Fibroblast of lung (primary cell): Measurements from ENCODE around the gene CRYBG2. TPM values are rescaled to one million over a fixed set of nuclear protein-coding genes. Genes with fewer than 3 reads are reported as not detected.

Source experiments
- DNase-seq, 2 donors: peaks; one replicate each; pipeline versions ENCODE4 v3.0.0 to v3.0.0-alpha.2; 2010; ENCODE audit warnings: low read depth in 2 of 2
- H2AFZ ChIP-seq: 2 replicates; pipeline ENCODE4 v1.5.1; 2012; ENCODE audit warnings: low read length, control low read depth, inconsistent platforms
- H3K27ac ChIP-seq: 2 replicates; pipeline ENCODE4 v1.5.1; 2011; ENCODE audit warnings: low read length, control low read depth; ENCODE audit not compliant: insufficient read depth
- H3K27me3 ChIP-seq: 2 replicates; pipeline ENCODE4 v1.5.1; 2011; ENCODE audit warnings: mild to moderate bottlenecking, low read length; ENCODE audit not compliant: control insufficient read depth, insufficient read depth
- H3K36me3 ChIP-seq: 2 replicates; pipeline ENCODE4 v1.5.1; 2011; ENCODE audit warnings: low read length; ENCODE audit not compliant: control insufficient read depth, insufficient read depth
- H3K4me1 ChIP-seq: 2 replicates; pipeline ENCODE4 v1.5.1; 2011; ENCODE audit warnings: low read length; ENCODE audit not compliant: control insufficient read depth, insufficient read depth; ENCODE audit errors: extremely low read depth
- H3K4me2 ChIP-seq: 2 replicates; pipeline ENCODE4 v1.5.1; 2011; ENCODE audit warnings: low read length, control low read depth; ENCODE audit not compliant: insufficient read depth; ENCODE audit errors: extremely low read depth
- H3K4me3 ChIP-seq, 4 experiments: fragments of 200-600 bp in 1 of 4; sonication (generic) in 1 of 4; replicated peaks in 1 of 4; 2 replicates each; pipeline ENCODE4 v1.5.1; 2011 to 2016; ENCODE audit warnings: low read length in 4 of 4, low read depth in 3 of 4, mild to moderate bottlenecking in 3 of 4, control low read depth in 2 of 4, inconsistent platforms in 1 of 4, mixed read lengths in 1 of 4; ENCODE audit not compliant: insufficient read depth in 1 of 4; ENCODE audit errors: control extremely low read depth in 1 of 4
- H3K79me2 ChIP-seq: 2 replicates; pipeline ENCODE4 v1.5.1; 2012; ENCODE audit warnings: mild to moderate bottlenecking, low read length, inconsistent platforms; ENCODE audit not compliant: control insufficient read depth, insufficient read depth
- H3K9ac ChIP-seq: 2 replicates; pipeline ENCODE4 v1.5.1; 2011; ENCODE audit warnings: mild to moderate bottlenecking, low read length, control low read depth; ENCODE audit not compliant: insufficient read depth
- H3K9me3 ChIP-seq: 2 replicates; pipeline ENCODE4 v1.5.1; 2012; ENCODE audit warnings: low read depth, low read length; ENCODE audit not compliant: control insufficient read depth, insufficient read depth
- H4K20me1 ChIP-seq: 2 replicates; pipeline ENCODE4 v1.5.1; 2011; ENCODE audit warnings: low read length; ENCODE audit not compliant: control insufficient read depth, insufficient read depth; ENCODE audit errors: extremely low read depth
- EZH2 ChIP-seq: IDR thresholded peaks from 2 replicates; pipeline ENCODE4 v1.5.1; 2012; ENCODE audit warnings: low read length, control low read depth, mild to moderate bottlenecking; ENCODE audit errors: missing control alignments
- polyA plus RNA-seq, 2 donors: library from polyadenylated mRNA; depleted of rRNA in 1 of 2; stranded (reverse) in 1 of 2; unstranded in 1 of 2; fragments of >200 nt; gene quantifications; 2 replicates each; pipeline ENCODE4 v1.2.1, GENCODE V29; 2011 to 2012; ENCODE audit warnings: missing spikeins in 1 of 2
- total RNA-seq: library from RNA; depleted of rRNA; stranded (reverse); fragments of >200 nt; gene quantifications from 2 replicates; pipeline ENCODE4 v1.2.1, GENCODE V29; 2014
- TF ChIP-seq, protein P1 (sequence below), 2 donors: IDR thresholded peaks in 1 of 2; conservative IDR thresholded peaks in 1 of 2; 1 replicate in 1 of 2; 2 replicates in 1 of 2; pipeline ENCODE4 v1.5.1; 2011 to 2012; ENCODE audit warnings: low read length in 2 of 2, control low read depth in 1 of 2, inconsistent platforms in 1 of 2, low read depth in 1 of 2, mild to moderate bottlenecking in 1 of 2

Gene CRYBG2
- total and polyA plus RNA-seq, 2 donors (not counting 1 experiment from before 2014, with no cell fraction given), result not detected

DNA sequence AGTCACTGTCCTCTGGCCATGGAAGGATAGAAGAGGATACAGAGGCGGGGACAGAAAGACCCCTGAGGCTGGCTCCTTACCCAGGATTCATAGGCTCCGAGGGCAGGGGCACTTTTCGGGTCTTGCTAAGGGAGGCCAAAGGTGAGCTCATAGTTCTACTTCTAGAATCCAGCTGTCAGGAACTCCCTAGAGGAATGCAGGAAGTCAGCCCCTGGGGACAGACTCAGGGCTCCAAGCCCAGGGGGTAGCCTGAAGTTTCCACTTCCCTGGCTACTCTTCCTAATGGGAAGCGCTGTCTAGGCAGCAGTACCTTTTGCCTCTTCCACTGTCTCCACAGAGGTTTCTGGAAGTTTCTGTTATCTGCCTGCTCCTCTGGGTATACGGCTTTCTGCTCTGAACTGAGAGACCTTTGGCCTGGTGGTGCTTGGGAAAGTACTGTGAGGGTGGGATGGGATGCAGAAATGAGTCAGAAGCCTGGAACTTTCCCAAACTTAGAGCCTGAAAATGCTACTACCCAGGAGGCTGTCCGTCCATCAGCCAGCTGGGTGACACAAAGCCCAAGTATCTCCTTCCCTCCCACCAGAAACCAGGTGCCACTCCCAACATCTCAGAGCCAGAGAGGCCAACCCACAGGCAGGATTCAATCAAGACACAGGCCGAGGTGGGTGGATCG is 51.1 kb downstream of the CRYBG2 start:
- peaks cover 16% of the 10 kb centered on the region for H3K4me1 ChIP-seq
- no peaks in the 10 kb centered on the region for H3K79me2 ChIP-seq
- H3K9me3 ChIP-seq, result no peaks in the 10 kb centered on the region
- peak overlapping the region; percentile 48 for H3K4me2 ChIP-seq
- no peak overlapping the region for H3K4me3 ChIP-seq
- peak; percentile 71 to 92 for DNase-seq
- H2AFZ ChIP-seq, result no peak overlapping the region
- no peaks in the 10 kb centered on the region for H4K20me1 ChIP-seq
- no peak for TF ChIP-seq EZH2
- TF ChIP-seq, protein P1, sequence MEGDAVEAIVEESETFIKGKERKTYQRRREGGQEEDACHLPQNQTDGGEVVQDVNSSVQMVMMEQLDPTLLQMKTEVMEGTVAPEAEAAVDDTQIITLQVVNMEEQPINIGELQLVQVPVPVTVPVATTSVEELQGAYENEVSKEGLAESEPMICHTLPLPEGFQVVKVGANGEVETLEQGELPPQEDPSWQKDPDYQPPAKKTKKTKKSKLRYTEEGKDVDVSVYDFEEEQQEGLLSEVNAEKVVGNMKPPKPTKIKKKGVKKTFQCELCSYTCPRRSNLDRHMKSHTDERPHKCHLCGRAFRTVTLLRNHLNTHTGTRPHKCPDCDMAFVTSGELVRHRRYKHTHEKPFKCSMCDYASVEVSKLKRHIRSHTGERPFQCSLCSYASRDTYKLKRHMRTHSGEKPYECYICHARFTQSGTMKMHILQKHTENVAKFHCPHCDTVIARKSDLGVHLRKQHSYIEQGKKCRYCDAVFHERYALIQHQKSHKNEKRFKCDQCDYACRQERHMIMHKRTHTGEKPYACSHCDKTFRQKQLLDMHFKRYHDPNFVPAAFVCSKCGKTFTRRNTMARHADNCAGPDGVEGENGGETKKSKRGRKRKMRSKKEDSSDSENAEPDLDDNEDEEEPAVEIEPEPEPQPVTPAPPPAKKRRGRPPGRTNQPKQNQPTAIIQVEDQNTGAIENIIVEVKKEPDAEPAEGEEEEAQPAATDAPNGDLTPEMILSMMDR (conservative IDR thresholded peaks at IDR 0.05 in 1 of 2, IDR thresholded peaks at IDR 0.05 in 1 of 2; ENCODE audit: low read depth in 1 of 2, low read length in 2 of 2), result no peak
- no peaks in the 10 kb centered on the region for H3K36me3 ChIP-seq
- H3K27ac ChIP-seq, result peak overlapping the region; percentile 32
- no peaks in the 10 kb centered on the region for H3K27me3 ChIP-seq
- no peak overlapping the region for H3K9ac ChIP-seq

DNA sequence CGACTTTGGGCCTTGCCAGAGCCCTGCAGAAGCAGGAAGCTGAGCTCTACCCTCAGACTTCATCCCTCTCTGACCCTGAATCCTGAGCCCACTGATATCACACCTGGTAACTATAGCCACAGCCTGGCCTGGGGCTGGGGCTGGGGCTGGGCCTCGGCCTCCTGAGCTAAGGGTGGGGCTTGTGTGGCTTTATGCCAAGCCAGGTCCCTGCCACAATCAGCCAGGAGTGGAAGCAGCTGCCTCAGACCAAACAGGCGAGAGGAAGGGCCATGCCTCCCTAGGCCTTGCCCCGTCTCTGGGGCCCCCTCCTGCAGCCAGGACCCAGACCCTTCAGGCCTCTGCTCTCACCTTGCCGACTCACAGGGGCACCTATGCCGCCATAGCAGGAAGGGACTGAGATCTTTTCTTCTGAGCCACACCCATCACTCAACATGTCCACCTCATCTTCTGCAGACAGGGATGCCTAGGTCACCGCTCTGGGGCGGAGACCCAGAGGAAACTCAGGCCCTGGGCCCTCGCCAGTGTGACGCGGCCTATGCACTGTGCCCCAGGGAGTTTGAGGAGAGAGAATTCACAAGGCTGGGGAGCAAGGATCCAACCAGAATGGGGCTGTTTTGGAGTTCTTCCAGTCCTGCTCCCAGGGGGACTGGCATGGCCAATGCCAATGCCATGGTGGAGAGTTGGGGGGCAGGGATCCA is 53.2 kb downstream of the CRYBG2 start:
- Histone ChIP-seq H3K4me3 (no peak overlapping the region), H3K27ac (no peak overlapping the region), H3K4me2 (no peak overlapping the region), H3K79me2 (no peaks in the 10 kb centered on the region), H3K36me3 (no peaks in the 10 kb centered on the region), H3K9me3 (no peaks in the 10 kb centered on the region), H3K9ac (no peak overlapping the region), H3K4me1 (peaks cover 17% of the 10 kb centered on the region), H2AFZ (no peak overlapping the region), H3K27me3 (no peaks in the 10 kb centered on the region), H4K20me1 (no peaks in the 10 kb centered on the region)
- no peak for DNase-seq
- TF ChIP-seq, protein P1 (conservative IDR thresholded peaks at IDR 0.05 in 1 of 2, IDR thresholded peaks at IDR 0.05 in 1 of 2; ENCODE audit: low read depth in 1 of 2, low read length in 2 of 2), result no peak
- TF ChIP-seq EZH2, result no peak

DNA sequence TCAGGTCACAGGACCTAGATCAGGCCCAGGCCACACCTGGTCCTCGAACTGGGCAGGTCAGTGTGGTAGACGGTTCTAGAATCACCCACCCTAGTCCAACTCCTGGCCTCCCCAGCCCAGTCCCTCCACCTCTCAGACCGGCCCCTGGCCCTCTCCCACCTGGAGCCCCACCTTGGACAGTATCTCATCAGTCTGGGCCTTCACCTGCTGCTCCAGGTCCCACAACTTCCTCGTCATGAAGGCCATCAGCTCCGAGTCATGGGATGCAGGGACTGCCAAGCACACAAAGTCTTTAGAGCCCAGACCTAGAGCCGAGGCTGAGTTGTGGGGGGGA is 56.2 kb downstream of the CRYBG2 start:
- Histone ChIP-seq H3K27me3 (no peaks in the 10 kb centered on the region), H3K9me3 (no peaks in the 10 kb centered on the region), H3K4me2 (no peak overlapping the region), H3K4me3 (no peak overlapping the region), H3K36me3 (no peaks in the 10 kb centered on the region), H3K79me2 (no peaks in the 10 kb centered on the region), H3K4me1 (peaks cover 11% of the 10 kb centered on the region), H3K27ac (no peak overlapping the region), H3K9ac (no peak overlapping the region), H4K20me1 (no peaks in the 10 kb centered on the region), H2AFZ (no peak overlapping the region)
- no peak for TF ChIP-seq EZH2
- TF ChIP-seq, protein P1 (conservative IDR thresholded peaks at IDR 0.05 in 1 of 2, IDR thresholded peaks at IDR 0.05 in 1 of 2; ENCODE audit: low read depth in 1 of 2, low read length in 2 of 2), result no peak
- no peak for DNase-seq
